ENCODE measurements around the gene CPPED1. TPM values are rescaled to one million over a fixed set of nuclear protein-coding genes. Genes with fewer than 3 reads are reported as not detected.

CPPED1 gene
- polyA plus RNA-seq, 2 donors: 22.3 to 27.8 TPM

DNA sequence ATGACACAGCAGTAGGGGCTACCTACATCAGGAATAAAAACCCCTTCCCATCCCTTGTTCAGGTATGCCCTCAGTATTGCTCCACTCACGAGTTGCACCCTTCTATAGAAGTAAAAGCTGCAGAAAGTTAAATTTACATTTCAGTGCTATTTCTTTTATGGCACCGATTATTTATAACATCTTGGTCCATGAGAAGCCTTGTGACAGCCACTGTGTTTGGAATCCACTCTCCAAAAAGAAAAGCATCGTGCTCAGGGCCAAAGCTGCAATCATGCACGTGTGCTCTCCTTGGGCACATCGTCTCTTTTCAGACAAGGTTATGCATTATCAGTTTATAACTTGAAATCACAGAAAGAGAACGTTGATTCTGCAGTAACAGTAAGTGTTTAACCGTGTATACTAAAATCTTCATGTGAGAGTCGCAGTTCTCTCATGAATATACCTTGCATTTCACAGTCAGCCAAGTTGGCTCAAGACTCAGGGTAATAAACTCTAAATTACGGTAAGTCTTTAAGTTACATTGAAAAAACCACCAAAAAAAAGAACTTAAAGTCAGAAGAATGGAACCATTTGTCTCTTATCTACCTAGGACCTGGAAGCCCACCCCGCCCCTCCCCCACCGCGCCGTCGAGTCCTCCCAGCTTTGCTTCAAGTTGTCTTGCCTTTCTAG lies 189.6 kb downstream of the CPPED1 start:
- Histone ChIP-seq H3K36me3 (ENCODE audit: control insufficient read depth in 2 of 2, insufficient read depth in 2 of 2, low read length in 1 of 2) (no peaks in the 10 kb centered on the region), H3K4me3 (ENCODE audit: low read depth in 1 of 2, low read length in 2 of 2) (no peak overlapping the region), H3K9me3 (ENCODE audit: control insufficient read depth in 2 of 2, insufficient read depth in 1 of 2, low read depth in 1 of 2, low read length in 1 of 2) (no peaks in the 10 kb centered on the region), H3K27ac (ENCODE audit: low read depth in 2 of 2, low read length in 1 of 2) (no peak overlapping the region), H3K27me3 (ENCODE audit: control insufficient read depth in 1 of 2, insufficient read depth in 2 of 2, low read length in 2 of 2) (no peaks in the 10 kb centered on the region), H3K4me1 (ENCODE audit: control insufficient read depth in 2 of 2, insufficient read depth in 2 of 2, low read length in 1 of 2) (no peaks in the 10 kb centered on the region)
- 84 to 89% methylated on average over 14 of the region's 14 CpGs for WGBS, 2 donors

DNA sequence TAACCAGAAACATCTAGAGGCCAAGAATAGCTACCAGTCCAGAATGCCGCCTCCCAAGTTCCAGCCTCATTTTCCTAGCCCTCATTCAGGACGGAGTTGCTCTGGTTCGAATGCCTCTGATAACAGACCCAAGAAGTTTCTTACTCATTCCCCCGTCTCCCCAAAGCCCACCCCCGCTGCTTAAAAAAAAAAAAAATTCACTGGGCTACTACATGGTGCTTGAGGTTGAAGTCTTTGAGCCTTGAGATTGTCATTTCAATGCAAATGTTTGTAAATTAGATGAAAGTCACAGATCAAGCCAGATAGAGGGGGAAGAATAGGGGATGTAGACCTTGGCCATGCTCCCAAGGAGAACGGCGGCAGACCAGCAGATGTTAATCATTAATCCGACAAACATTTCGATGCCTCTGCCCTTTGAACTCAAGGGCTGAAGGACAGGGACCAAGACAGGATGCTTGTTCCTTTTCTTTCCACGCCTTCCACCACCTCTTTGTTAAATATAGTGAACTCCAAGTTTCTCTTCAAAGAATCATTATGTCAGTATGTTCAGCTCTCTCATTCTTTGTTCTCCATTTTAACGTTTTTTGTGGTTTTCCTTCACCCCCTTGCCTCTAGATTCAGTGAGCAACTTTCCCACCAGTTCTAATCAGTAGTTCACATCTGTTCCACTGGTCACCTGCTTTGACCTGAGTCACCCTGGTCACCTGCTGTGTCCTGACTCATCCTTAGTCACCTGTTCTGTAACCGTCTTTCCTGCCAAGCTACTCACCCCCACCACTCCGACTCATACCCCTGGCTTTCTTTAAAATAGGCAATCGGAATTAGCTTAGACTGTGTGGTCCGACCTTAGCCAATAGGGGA lies 190.3 kb downstream of the CPPED1 start:
- Histone ChIP-seq H3K27ac (ENCODE audit: low read depth in 2 of 2, low read length in 1 of 2) (no peak overlapping the region), H3K36me3 (ENCODE audit: control insufficient read depth in 2 of 2, insufficient read depth in 2 of 2, low read length in 1 of 2) (no peaks in the 10 kb centered on the region)

DNA sequence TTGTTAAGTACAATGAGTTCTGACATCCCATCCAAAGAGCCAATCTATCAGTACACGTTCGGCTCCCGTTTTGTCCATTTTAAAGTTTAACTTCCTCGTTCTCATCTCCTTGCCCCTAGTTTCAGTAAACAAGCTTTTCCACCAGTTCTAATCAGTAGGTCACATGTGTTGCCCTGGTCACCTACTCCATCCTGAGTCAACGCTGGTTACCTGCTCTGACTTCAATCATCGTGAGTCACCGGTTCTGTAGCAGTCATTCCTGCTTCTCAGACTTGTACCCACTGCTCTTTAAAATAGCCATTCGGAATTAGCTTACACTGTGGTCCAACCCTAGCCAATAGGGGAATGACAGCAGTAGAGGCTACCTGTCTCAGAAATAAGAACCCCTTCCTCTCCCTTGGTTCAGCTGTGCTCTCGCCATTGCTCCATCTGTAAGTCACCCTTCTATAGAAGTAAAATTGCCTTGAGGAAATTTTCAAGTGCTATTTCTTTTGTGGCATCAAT lies 191.0 kb downstream of the CPPED1 start:
- 62 to 67% methylated on average over 9 of the region's 9 CpGs for WGBS, 2 donors
- H3K27me3 ChIP-seq (ENCODE audit: control insufficient read depth in 1 of 2, insufficient read depth in 2 of 2, low read length in 2 of 2): no peaks in the 10 kb centered on the region
- no peak overlapping the region for H3K4me3 ChIP-seq (ENCODE audit: low read depth in 1 of 2, low read length in 2 of 2)
- no peaks in the 10 kb centered on the region for H3K9me3 ChIP-seq (ENCODE audit: control insufficient read depth in 2 of 2, insufficient read depth in 1 of 2, low read depth in 1 of 2, low read length in 1 of 2)
- no peaks in the 10 kb centered on the region for H3K4me1 ChIP-seq (ENCODE audit: control insufficient read depth in 2 of 2, insufficient read depth in 2 of 2, low read length in 1 of 2)
- no peaks in the 10 kb centered on the region for H3K36me3 ChIP-seq (ENCODE audit: control insufficient read depth in 2 of 2, insufficient read depth in 2 of 2, low read length in 1 of 2)
- H3K27ac ChIP-seq (ENCODE audit: low read depth in 2 of 2, low read length in 1 of 2): no peak overlapping the region

More for the DNA sequence above, 190.3 kb downstream of the CPPED1 start:
- no peaks in the 10 kb centered on the region for H3K9me3 ChIP-seq (ENCODE audit: control insufficient read depth in 2 of 2, insufficient read depth in 1 of 2, low read depth in 1 of 2, low read length in 1 of 2)
- no peaks in the 10 kb centered on the region for H3K4me1 ChIP-seq (ENCODE audit: control insufficient read depth in 2 of 2, insufficient read depth in 2 of 2, low read length in 1 of 2)
- H3K27me3 ChIP-seq (ENCODE audit: control insufficient read depth in 1 of 2, insufficient read depth in 2 of 2, low read length in 2 of 2): no peaks in the 10 kb centered on the region
- no peak overlapping the region for H3K4me3 ChIP-seq (ENCODE audit: low read depth in 1 of 2, low read length in 2 of 2)
- 42 to 45% methylated on average over 15 of the region's 15 CpGs for WGBS, 2 donors

DNA sequence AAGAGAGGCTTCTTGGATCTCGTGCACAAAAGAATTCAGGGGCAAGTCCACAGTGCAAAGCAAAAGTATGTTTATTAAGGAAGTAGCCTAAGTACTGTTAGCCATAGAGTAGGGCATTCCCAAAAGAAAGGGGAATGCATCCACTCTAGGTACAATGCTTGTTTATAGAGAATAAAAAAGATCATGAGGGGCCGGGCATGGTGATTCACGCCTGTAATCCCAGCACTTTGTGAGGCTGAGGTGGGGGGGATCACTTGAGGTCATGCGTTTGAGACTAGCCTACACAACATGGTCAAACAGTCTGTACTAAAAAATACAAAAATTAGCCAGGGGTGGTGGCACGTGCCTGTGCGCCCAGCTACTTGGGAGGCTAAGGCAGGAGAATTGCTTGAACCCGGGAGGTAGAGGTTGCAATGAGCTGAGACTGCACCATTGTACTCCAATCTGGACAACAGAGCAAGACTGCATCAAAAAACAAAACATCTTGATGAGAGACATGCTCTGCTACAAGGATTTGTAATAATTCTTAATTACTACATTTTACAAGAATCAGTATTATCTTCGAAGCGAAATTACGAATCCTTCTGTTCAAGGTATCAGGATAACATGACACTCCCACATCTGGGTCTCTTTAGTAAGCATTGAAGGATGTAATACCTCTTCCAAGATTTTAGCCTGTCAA lies 191.6 kb downstream of the CPPED1 start:
- Histone ChIP-seq H3K27ac (ENCODE audit: low read depth in 2 of 2, low read length in 1 of 2) (no peak overlapping the region), H3K27me3 (ENCODE audit: control insufficient read depth in 1 of 2, insufficient read depth in 2 of 2, low read length in 2 of 2) (no peaks in the 10 kb centered on the region), H3K9me3 (ENCODE audit: control insufficient read depth in 2 of 2, insufficient read depth in 1 of 2, low read depth in 1 of 2, low read length in 1 of 2) (no peaks in the 10 kb centered on the region), H3K4me3 (ENCODE audit: low read depth in 1 of 2, low read length in 2 of 2) (no peak overlapping the region), H3K4me1 (ENCODE audit: control insufficient read depth in 2 of 2, insufficient read depth in 2 of 2, low read length in 1 of 2) (no peaks in the 10 kb centered on the region), H3K36me3 (ENCODE audit: control insufficient read depth in 2 of 2, insufficient read depth in 2 of 2, low read length in 1 of 2) (no peaks in the 10 kb centered on the region)
- 88 to 93% methylated on average over 10 of the region's 10 CpGs for WGBS, 2 donors

DNA sequence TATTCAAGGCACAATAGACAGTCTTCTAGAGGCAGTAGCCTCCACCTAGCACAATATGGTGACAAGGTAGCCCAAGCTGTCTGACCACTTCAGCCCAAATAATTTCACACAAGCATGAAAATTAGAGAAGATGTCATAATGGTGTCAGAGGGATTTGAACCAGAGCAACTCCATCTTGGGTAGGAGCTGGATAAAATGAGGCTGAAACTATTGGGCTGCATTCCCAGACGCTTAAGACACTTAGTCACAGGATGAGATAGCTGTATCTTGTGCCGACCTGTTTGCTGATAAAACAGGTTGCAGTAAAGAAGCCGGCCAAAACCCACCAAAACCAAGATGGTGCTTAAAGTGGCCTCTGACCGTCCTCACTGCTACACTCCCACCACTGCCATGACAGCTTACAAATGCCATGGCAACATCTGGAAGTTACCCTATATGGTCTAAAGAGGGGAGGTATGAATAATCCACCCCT lies 192.6 kb downstream of the CPPED1 start:
- Histone ChIP-seq H3K27ac (ENCODE audit: low read depth in 2 of 2, low read length in 1 of 2) (no peak overlapping the region), H3K4me3 (ENCODE audit: low read depth in 1 of 2, low read length in 2 of 2) (no peak overlapping the region), H3K4me1 (ENCODE audit: control insufficient read depth in 2 of 2, insufficient read depth in 2 of 2, low read length in 1 of 2) (no peaks in the 10 kb centered on the region), H3K27me3 (ENCODE audit: control insufficient read depth in 1 of 2, insufficient read depth in 2 of 2, low read length in 2 of 2) (no peaks in the 10 kb centered on the region), H3K9me3 (ENCODE audit: control insufficient read depth in 2 of 2, insufficient read depth in 1 of 2, low read depth in 1 of 2, low read length in 1 of 2) (no peaks in the 10 kb centered on the region), H3K36me3 (ENCODE audit: control insufficient read depth in 2 of 2, insufficient read depth in 2 of 2, low read length in 1 of 2) (no peaks in the 10 kb centered on the region)
- WGBS, 2 donors: 53 to 62% methylated on average over 4 of the region's 4 CpGs

DNA sequence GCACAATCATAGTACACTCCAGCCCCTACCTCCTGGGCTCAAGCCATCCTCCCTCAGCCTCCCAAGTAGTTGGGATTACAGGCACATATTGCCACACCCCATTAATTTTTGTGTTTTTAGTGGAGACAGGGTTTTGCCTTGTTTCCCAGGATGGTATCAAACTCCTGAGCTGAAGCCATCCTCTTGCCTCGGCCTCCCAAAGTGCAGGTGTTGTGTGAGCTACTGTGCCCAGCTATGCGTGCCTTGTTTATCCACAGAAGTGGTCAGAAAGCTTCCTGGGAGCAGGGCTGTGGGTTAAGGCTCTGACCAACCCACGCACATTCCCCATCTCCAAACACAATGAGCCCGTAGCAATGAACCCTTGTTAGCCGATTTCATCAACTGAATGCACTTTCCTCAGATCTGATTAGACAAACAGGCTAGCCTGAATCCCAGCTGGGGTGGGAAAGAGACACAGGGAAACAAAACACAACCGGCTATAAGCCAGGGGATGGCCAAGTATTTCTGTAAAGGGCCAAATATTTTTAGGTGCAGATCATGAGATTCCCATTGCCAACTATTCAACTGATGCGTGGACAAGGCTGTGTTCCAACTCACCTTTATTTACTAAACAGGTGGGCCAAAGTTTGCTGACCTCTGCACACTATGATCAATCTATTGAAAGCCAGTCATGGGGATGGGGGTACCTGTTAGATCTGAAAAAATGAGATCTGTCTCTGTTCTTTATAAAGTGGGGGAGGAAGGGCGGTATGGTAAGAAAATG lies 193.6 kb downstream of the CPPED1 start:
- WGBS, 2 donors: 71 to 73% methylated on average over 8 of the region's 8 CpGs
- Histone ChIP-seq H3K27me3 (ENCODE audit: control insufficient read depth in 1 of 2, insufficient read depth in 2 of 2, low read length in 2 of 2) (no peaks in the 10 kb centered on the region), H3K27ac (ENCODE audit: low read depth in 2 of 2, low read length in 1 of 2) (no peak overlapping the region), H3K9me3 (ENCODE audit: control insufficient read depth in 2 of 2, insufficient read depth in 1 of 2, low read depth in 1 of 2, low read length in 1 of 2) (no peaks in the 10 kb centered on the region), H3K4me3 (ENCODE audit: low read depth in 1 of 2, low read length in 2 of 2) (no peak overlapping the region), H3K4me1 (ENCODE audit: control insufficient read depth in 2 of 2, insufficient read depth in 2 of 2, low read length in 1 of 2) (no peaks in the 10 kb centered on the region), H3K36me3 (ENCODE audit: control insufficient read depth in 2 of 2, insufficient read depth in 2 of 2, low read length in 1 of 2) (no peaks in the 10 kb centered on the region)

Other genes starting within 250 kb of the CPPED1 start
- under 1 TPM; 0.04 to 0.07 TPM for gene SHISA9, start 97.7 kb upstream of the CPPED1 start, polyA plus RNA-seq

All from esophagus (tissue), 2 donors.